Thymus (tissue), 11 donors: Measurements from ENCODE around the gene HPCAL1. TPM values are rescaled to one million over a fixed set of nuclear protein-coding genes. Genes with fewer than 3 reads are reported as not detected.

ENCODE experiments used
- DNase-seq, 9 donors: peaks; one replicate each; pipeline ENCODE4 v3.0.0-alpha.2; 2013; ENCODE audit warnings: low spot score in 9 of 9, low read depth in 6 of 9, missing footprints in 1 of 9
- H3K27ac ChIP-seq, 2 donors: one replicate each; pipeline ENCODE4 v1.5.1; 2013; ENCODE audit warnings: control low read depth in 1 of 2, low read depth in 1 of 2, low read length in 1 of 2, mild to moderate bottlenecking in 1 of 2, moderate library complexity in 1 of 2
- H3K27me3 ChIP-seq, 2 donors: one replicate each; pipeline ENCODE4 v1.5.1; 2013; ENCODE audit warnings: low read length in 1 of 2; ENCODE audit not compliant: control insufficient read depth in 2 of 2, insufficient read depth in 1 of 2
- H3K36me3 ChIP-seq, 2 donors: one replicate each; pipeline ENCODE4 v1.5.1; 2013; ENCODE audit warnings: low read length in 1 of 2, mild to moderate bottlenecking in 1 of 2, moderate library complexity in 1 of 2; ENCODE audit not compliant: control insufficient read depth in 2 of 2, insufficient read depth in 2 of 2
- H3K4me1 ChIP-seq, 2 donors: one replicate each; pipeline ENCODE4 v1.5.1; 2013; ENCODE audit warnings: low read length in 2 of 2; ENCODE audit not compliant: control insufficient read depth in 2 of 2, insufficient read depth in 2 of 2
- H3K4me3 ChIP-seq, 2 donors: one replicate each; pipeline ENCODE4 v1.5.1; 2013; ENCODE audit warnings: low read length in 2 of 2, control low read depth in 1 of 2, mild to moderate bottlenecking in 1 of 2
- H3K9me3 ChIP-seq, 2 donors: one replicate each; pipeline ENCODE4 v1.5.1; 2013; ENCODE audit warnings: low read length in 1 of 2, mild to moderate bottlenecking in 1 of 2; ENCODE audit not compliant: control insufficient read depth in 2 of 2, insufficient read depth in 1 of 2
- WGBS: extraction: QIAGEN DNeasy Blood & Tissue Kit; methylation state at CpG from one replicate; pipeline ENCODE4 v1.1.7; 2013; 5-methylcytosine and 5-hydroxymethylcytosine counted together
- polyA plus RNA-seq: library from polyadenylated mRNA; stranded (reverse); fragments of 200-250 nt; gene quantifications from one replicate; pipeline ENCODE4 v1.2.3, GENCODE V29; 2013
- total RNA-seq: library from RNA; stranded (reverse); fragments of 120-200 nt; gene quantifications from one replicate; pipeline ENCODE4 v1.2.4, GENCODE V29; 2013
- donor health status: healthy.

HPCAL1 gene
- total and polyA plus RNA-seq, 2 donors: 12.6 to 47.9 TPM

- H3K4me3 ChIP-seq: no peak overlapping the region
- peaks cover 0 to 2% of the 10 kb centered on the region in 2 donors for H3K27me3 ChIP-seq
- no peak overlapping the region for H3K27ac ChIP-seq
- DNase-seq: no peak
- H3K9me3 ChIP-seq: peaks cover 0 to 4% of the 10 kb centered on the region in 2 donors
- WGBS: 98% methylated on average over 4 of the region's 4 CpGs
- peaks cover 3 to 18% of the 10 kb centered on the region in 2 donors for H3K4me1 ChIP-seq
- peaks cover 0 to 3% of the 10 kb centered on the region in 2 donors for H3K36me3 ChIP-seq
Measured at GRCh38 chr2:10322481-10322880, 19.8 kb downstream of the HPCAL1 start.

- WGBS: 99% methylated on average over 13 of the region's 13 CpGs
- Histone ChIP-seq H3K4me3 (no peak overlapping the region), H3K27me3 (peaks cover 0 to 2% of the 10 kb centered on the region in 2 donors), H3K36me3 (peaks cover 0 to 3% of the 10 kb centered on the region in 2 donors), H3K4me1 (peaks cover 5 to 18% of the 10 kb centered on the region in 2 donors), H3K27ac (no peak overlapping the region), H3K9me3 (peaks cover 0 to 4% of the 10 kb centered on the region in 2 donors)
- DNase-seq: no peak
Measured at GRCh38 chr2:10322973-10323372, 20.3 kb downstream of the HPCAL1 start.

- Histone ChIP-seq H3K9me3 (peaks cover 0 to 4% of the 10 kb centered on the region in 2 donors), H3K27ac (no peak overlapping the region), H3K27me3 (peaks cover 0 to 2% of the 10 kb centered on the region in 2 donors), H3K4me3 (no peak overlapping the region), H3K4me1 (peaks cover 10 to 18% of the 10 kb centered on the region in 2 donors), H3K36me3 (peaks cover 0 to 3% of the 10 kb centered on the region in 2 donors)
- WGBS: 98% methylated on average over 5 of the region's 5 CpGs
- DNase-seq: no peak
Measured at GRCh38 chr2:10323535-10323934, 20.8 kb downstream of the HPCAL1 start.

GRCh38 chr2:10324095-10324832 is 21.6 kb downstream of the HPCAL1 start:
- Histone ChIP-seq H3K27ac (no peak overlapping the region), H3K4me1 (peaks cover 12 to 25% of the 10 kb centered on the region in 2 donors)
- 94% methylated on average over 5 of the region's 5 CpGs for WGBS

GRCh38 chr2:10325278-10326145 is 22.8 kb downstream of the HPCAL1 start:
- no peak overlapping the region for H3K27ac ChIP-seq
- H3K4me3 ChIP-seq: no peak overlapping the region
- peak in 1 of 9 donors; percentile 61 for DNase-seq
- peaks cover 0 to 4% of the 10 kb centered on the region in 2 donors for H3K9me3 ChIP-seq
- 75% methylated on average over 17 of the region's 17 CpGs for WGBS
- peaks cover 24 to 37% of the 10 kb centered on the region in 2 donors for H3K4me1 ChIP-seq
- peaks cover 0 to 3% of the 10 kb centered on the region in 2 donors for H3K36me3 ChIP-seq
- H3K27me3 ChIP-seq: peaks cover 0 to 2% of the 10 kb centered on the region in 2 donors

More at GRCh38 chr2:10324095-10324832, 21.6 kb downstream of the HPCAL1 start:
- no peak for DNase-seq
- peaks cover 0 to 2% of the 10 kb centered on the region in 2 donors for H3K27me3 ChIP-seq
- H3K4me3 ChIP-seq: no peak overlapping the region
- peaks cover 0 to 3% of the 10 kb centered on the region in 2 donors for H3K36me3 ChIP-seq
- H3K9me3 ChIP-seq: peaks cover 0 to 4% of the 10 kb centered on the region in 2 donors

- Histone ChIP-seq H3K27me3 (peaks cover 0 to 2% of the 10 kb centered on the region in 2 donors), H3K4me3 (no peak overlapping the region), H3K4me1 (peaks cover 30 to 44% of the 10 kb centered on the region in 2 donors), H3K27ac (no peak overlapping the region), H3K9me3 (peaks cover 0 to 4% of the 10 kb centered on the region in 2 donors), H3K36me3 (peaks cover 0 to 3% of the 10 kb centered on the region in 2 donors)
- DNase-seq: no peak
- WGBS: 96% methylated on average over 7 of the region's 7 CpGs
Measured at GRCh38 chr2:10326151-10326616, 23.5 kb downstream of the HPCAL1 start.

GRCh38 chr2:10326707-10327594 is 24.2 kb downstream of the HPCAL1 start:
- Histone ChIP-seq H3K27ac (no peak overlapping the region), H3K27me3 (peaks cover 0 to 2% of the 10 kb centered on the region in 2 donors), H3K9me3 (peaks cover 0 to 4% of the 10 kb centered on the region in 2 donors), H3K4me1 (peaks cover 37 to 51% of the 10 kb centered on the region in 2 donors), H3K36me3 (peaks cover 0 to 3% of the 10 kb centered on the region in 2 donors), H3K4me3 (no peak overlapping the region)
- no peak for DNase-seq
- WGBS: 95% methylated on average over 15 of the region's 15 CpGs

GRCh38 chr2:10327896-10328669 is 25.4 kb downstream of the HPCAL1 start:
- H3K9me3 ChIP-seq: peaks cover 0 to 4% of the 10 kb centered on the region in 2 donors
- H3K27ac ChIP-seq: no peak overlapping the region
- WGBS: 86% methylated on average over 7 of the region's 7 CpGs
- H3K27me3 ChIP-seq: peaks cover 0 to 2% of the 10 kb centered on the region in 2 donors
- peaks cover 44 to 63% of the 10 kb centered on the region in 2 donors for H3K4me1 ChIP-seq
- no peak overlapping the region for H3K4me3 ChIP-seq
- H3K36me3 ChIP-seq: no peaks in the 10 kb centered on the region
- DNase-seq: no peak
